Fibroblast of pulmonary artery (primary cell): ENCODE data around the gene SELPLG.

Experiments used
- DNase-seq: peaks from one replicate; pipeline ENCODE4 v3.0.0-alpha.2; 2010; ENCODE audit warnings: low read depth
- H3K4me3 ChIP-seq: replicated peaks from 2 replicates; pipeline ENCODE4 v1.5.1; 2011; ENCODE audit warnings: low read depth, mild to moderate bottlenecking, control low read depth, low read length, moderate library complexity
- CTCF ChIP-seq: IDR thresholded peaks from 2 replicates; pipeline ENCODE4 v1.5.1; 2011; ENCODE audit warnings: mild to moderate bottlenecking, control low read depth, low read length, inconsistent platforms; ENCODE audit errors: missing control alignments

The SELPLG gene

GRCh38 chr12:108602209-108602705 lies 31.4 kb downstream of the SELPLG start:
- no peak for TF ChIP-seq CTCF
- DNase-seq: no peak
- H3K4me3 ChIP-seq: no peak overlapping the region

- no peak for TF ChIP-seq CTCF
- no peak for DNase-seq
These were observed 33.0 kb downstream of the SELPLG start for GRCh38 chr12:108600702-108601007.

DNA sequence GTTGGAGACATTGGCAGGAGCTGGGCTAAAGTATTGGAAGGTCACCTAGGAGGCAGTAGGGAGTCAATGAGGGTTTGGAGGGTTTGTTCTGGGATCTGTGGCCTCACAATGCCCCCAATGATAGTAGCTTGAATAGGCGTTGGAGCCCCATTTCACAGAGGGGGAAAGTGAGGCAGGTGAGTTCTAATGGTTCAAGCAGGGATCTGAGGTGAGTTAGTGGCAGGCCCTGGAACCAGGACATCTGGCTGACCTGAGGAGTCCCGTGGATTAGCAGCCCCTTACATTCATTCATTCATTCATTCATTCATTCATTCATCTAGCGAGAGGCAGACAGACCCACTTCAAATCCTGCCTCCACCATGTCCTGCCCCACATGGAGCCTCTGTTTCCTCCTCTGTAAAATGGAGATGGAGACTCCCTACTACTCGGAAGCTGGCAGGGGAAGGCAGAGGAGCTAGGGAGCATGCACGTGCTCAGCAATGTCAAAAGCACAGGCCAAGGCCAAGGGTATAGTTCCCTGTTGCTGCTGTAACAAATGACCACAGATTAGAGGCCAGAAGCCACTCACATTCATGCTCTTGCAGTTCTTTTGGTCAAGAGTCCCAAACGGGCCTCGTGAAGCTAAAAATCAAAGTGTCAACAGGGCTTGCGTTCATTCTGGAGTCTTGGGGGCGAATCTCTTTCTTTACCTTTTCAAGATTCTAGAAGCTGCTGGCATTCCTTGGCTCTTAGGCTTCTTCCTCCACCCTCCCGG lies 33.6 kb downstream of the SELPLG start:
- no peak for DNase-seq
- no peak for TF ChIP-seq CTCF

More at GRCh38 chr12:108600702-108601007, 33.0 kb downstream of the SELPLG start:
- H3K4me3 ChIP-seq: no peak overlapping the region

DNA sequence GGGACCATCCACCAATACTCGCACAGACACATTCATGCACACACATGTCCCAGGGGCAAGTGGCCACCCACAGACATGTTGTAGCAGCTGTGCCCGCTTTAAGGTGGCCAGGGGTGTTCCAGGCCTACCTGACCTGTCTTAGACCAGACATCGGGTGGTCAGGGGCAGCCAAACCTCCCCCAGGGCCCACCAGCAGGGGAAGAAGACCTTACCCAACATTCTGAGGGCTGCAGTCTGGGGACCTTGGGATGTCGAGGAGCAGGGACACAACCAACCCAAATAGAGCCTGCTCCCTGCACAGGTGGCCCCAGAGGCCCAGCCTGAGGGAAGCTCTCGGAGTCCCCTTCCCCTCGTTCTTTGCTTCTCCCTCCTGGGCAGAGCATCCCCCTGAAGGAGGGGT lies 34.2 kb downstream of the SELPLG start:
- DNase-seq: no peak
- H3K4me3 ChIP-seq: no peak overlapping the region
- no peak for TF ChIP-seq CTCF

More for the DNA sequence above, 33.6 kb downstream of the SELPLG start:
- H3K4me3 ChIP-seq: no peak overlapping the region

- TF ChIP-seq CTCF: no peak
- H3K4me3 ChIP-seq: no peak overlapping the region
- no peak for DNase-seq
These were observed 35.0 kb downstream of the SELPLG start for GRCh38 chr12:108598553-108599250.

DNA sequence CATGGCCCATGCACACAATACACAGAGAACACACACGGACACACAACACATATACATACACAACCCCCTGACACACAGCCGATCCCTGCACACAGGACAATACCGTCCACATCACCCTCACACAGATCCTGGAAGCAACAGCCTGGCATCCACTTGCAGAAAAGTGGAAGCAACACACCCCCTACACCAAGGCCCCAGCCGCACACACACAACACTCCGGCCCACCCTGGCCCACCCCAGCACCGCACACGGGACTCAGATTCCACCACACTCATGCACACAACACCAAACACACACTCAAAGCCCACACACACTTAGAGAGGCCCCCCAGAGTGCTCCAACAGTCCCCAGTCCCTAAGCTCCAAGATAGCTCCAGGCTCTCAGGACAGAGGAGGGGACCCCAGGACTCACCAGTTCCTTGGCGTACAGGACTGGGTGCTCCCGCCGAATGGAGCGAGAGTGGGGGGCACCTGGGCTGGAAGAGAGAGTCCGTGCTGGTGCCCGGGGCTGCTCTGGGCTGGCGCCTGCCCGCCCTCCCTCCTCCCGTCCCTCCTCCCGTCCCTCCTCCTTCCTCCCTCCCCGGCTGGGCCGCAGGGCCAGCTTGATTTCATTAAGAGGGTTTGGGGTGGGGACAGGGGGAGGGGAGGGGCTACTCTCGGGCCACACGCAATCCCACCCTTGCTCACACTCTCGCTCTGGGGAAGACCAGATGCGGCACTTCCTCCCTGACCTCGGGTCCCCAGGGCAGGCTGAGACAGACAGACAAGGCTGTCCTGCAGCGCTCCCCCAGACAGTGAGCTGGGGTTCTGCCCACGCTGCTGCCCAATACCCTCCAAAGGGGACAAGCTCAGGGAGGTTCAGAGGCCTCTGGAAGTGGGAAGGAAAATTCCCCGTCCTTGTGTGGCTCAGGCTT lies 35.9 kb downstream of the SELPLG start, which contains the start of gene TMEM119:
TSS of gene TMEM119 (minus strand) at position 526 of the 913 bp plus-strand sequence. CDS start 5,701 bp downstream, outside the sequence.
- no peak for TF ChIP-seq CTCF
- no peak for DNase-seq
- H3K4me3 ChIP-seq: peak within 1 kb of the TSS; percentile 32
